HG03460 (cell line): ENCODE measurements around the gene GAS2.
A peak's percentile ranks its signal among the peaks of the same experiment; 100 is the strongest.

Experiments used
- ATAC-seq: cut with Tn5 transposase; IDR thresholded peaks from one replicate; pipeline ENCODE4 v1.9.1; 2021; ENCODE audit not compliant: unreplicated experiment

GAS2 gene

DNA sequence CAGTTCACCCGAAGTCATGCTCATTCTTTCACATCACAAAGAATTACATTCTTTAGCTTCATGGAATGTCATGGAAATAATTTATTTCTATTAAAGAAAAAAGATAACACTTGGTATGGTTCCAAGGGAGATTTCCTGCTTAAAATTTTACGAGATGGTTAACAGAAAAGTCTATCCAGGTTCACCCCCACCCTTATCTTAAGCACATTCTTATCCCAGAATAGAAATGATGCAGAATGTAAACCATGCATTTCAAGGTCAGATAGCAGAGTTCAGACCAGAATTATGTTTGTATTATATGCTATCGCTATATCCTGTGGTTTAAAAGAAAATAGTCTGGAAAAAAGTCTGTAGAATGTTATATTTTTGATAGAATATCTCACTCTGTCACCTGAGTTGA is 58.7 kb downstream of the GAS2 start:
- no peak for ATAC-seq

GRCh38 chr11:22728600-22729389 is 62.4 kb downstream of the GAS2 start:
- no peak for ATAC-seq

DNA sequence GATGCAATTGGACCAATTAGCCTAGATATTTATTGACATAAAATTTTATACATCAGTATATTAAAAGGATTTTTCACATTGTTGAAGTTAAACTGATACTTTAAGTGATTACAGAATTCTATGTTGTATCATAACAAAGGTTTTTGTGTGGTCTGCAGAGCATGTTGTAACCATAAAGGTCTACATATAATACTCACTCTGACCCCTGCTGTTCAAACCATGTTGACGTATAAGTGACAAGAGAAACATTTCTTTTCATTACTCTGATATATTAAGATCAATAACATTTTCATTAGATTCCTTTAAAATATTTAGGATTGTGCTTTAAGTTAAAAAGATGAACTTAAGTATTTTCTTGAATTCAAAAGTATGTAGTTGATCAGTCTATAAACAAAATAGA is 63.9 kb downstream of the GAS2 start:
- ATAC-seq: peak; percentile 54

DNA sequence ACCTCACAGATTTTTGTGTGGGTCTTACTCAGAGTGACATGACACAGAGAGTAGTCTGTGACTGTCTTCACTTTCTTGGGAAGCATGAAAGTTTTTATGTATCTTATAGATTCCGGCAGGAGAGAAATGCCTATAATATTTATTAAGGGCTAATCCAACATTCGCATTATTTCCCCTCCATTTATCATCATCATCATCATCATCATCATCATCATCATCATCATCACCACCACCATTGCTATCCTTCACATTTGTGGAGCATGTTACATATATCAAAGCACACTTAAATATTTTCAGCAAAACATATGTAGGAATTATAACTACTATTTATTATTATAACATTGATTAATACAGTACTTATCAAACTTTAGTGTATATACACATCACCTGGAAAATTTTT is 66.2 kb downstream of the GAS2 start:
- ATAC-seq: no peak

DNA sequence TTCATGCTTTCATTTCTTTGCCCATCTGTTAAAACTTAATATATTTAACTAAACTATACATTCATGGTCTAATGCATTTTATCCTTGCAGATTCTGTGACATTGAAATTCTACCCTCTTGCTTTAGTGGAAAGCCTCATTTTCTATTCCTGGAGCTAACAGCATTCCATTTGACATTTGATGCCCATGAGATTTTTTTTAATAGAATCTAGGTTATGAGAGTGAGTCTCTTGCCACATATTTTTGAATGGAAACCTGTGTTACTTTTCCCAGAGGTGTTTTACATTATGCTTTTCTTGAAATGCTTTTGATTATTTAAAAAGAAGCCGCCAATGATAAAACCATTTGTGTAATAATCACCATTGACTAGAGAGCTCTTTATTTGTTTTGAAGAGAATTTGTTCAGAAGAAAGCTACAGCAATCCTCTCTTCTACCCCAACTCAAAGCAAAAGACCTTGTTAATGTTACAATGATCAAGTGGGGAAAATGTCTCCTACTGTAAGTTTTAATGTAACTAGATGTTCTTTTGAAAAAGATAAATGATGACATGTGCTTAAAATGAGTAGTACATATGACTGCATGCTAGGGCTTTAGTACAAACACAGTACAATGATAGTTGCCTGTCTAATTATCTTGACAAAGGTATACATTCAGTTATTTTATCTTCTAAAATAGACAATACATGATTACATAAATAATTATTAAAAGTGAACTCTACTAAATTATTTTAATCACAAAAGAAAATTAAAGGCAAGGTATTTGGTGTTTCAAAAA is 67.3 kb downstream of the GAS2 start:
- ATAC-seq: no peak

DNA sequence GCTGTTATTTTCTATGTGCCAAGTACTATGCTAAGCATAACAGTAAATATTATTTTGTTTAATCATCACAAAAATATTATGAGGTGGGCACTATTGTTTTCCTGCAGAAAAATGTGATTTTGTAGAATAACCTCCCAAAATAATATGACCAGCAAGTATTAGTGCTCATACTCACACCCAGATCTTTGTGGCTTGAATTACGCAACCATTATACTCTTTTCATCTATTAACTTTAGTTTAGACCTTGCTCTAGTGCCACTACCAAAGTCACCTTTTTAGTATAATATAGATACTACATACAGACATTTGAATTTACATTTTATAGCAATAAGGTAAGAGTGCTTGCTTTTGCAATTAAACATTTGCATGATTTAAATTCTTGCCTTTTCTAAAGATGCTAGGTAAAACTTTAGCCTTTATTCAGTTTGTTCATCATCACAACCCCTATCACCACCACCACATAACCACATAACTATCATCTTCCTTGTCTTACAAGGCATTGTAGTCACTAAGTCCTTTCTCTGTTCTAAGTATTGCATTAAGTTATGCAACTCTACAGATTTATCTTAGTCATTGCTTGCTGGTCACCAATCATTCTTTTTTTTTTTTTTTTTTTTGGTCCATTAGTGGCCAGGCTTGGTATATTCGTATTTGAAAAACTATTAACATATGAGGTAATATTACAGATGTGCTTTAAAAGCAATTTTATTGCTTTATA is 68.4 kb downstream of the GAS2 start:
- no peak for ATAC-seq

DNA sequence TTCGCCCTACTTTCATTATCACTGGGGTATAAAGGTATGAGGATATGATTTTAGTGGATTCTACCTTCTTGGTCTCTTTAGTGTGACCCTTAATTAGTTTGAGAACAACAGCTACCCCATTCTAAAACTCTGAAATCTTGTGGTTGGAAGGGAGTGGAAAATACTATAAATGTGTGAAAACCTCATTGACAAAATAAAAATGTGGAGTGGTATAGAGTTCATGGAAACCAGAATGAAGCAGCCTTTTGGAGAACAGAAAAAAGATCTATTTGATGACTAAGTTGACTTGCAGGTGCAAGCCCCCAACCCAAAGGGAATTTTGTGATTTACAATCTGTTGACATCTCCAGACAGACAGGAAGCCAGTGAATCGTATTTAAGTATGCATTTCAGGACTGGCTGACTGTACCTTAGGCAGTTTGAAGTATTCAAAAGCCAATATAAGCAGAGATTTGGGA is 75.8 kb downstream of the GAS2 start:
- no peak for ATAC-seq

DNA sequence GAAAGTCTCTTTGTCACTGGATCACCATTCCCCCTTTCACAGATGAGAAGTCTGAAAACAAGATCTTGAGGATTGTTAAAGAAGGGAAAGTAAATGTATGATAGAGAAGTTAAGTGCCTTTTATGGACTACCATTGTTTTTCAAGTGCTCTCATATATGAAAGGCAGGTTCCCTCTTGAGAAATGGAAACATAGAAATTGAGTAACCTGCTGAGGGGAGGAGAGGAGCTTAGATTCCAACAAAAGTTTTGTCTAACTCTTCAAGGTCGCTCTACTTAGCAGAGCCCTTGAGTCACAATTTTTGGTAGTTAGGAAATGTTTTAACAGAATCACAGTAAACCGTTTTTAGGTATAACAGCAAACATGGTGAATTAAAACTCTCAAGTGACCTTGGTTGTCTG is 83.1 kb downstream of the GAS2 start:
- no peak for ATAC-seq

GRCh38 chr11:22752908-22753310 is 86.5 kb downstream of the GAS2 start:
- ATAC-seq: no peak

DNA sequence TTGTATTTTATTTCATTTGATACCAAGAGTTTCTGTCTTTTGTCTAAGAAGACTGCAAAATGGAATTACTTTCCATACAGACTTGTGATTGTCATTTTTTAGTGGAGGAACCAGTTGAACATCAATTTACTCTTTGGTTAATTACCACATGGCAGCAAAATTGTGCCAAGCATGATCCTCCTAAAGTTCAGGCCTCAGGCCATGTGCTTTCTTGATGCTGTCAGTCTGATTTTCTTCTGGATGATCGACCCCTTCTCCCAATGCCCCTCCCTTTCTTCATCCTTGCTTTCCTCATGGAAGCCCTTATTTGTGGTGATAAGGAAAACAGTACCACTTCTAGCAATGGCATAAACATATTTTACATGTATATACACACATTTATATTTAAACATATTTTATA is 87.0 kb downstream of the GAS2 start:
- ATAC-seq: no peak

GRCh38 chr11:22761066-22761465 is 94.7 kb downstream of the GAS2 start:
- no peak for ATAC-seq

DNA sequence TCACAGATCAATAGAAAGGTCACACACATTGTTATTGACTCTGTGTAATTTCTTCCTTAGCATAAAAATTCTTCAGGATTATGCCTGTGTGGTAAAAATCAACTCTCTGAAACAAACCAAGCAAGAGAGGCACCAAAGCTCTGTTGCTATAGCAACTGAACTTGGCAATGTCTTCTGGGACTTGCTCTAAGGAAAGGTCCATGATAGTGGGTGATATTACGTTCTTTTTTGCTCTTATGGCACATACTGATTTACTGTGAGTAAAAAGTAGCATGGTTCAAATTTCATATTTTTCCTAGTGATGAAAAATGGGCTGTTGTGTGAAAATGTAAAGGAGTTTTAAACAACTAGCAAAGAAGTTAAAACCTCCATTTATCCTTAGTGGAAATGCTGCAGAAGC is 96.8 kb downstream of the GAS2 start:
- ATAC-seq: no peak

- no peak for ATAC-seq
Observed at GRCh38 chr11:22764735-22765134, 98.3 kb downstream of the GAS2 start.

DNA sequence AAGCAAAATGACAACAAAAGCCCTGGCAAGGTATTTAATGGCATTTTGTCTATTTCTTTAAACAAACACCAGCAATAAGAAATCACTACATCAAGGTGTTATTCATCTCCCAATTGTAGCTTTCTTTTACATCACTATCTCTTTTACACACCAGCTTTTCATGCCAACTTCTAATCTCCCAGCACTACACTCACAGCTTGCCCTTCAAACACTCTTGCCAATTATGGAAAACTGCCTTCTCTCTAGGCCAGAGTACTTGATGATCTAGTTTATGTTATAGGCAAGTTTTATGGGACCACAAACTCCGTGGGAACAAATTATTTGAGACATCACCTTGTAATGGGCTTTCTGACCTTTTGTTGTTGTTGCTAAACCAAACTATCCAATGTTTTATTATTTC is 101.9 kb downstream of the GAS2 start:
- no peak for ATAC-seq

- no peak for ATAC-seq
Observed at GRCh38 chr11:22769081-22769480, 102.7 kb downstream of the GAS2 start.

DNA sequence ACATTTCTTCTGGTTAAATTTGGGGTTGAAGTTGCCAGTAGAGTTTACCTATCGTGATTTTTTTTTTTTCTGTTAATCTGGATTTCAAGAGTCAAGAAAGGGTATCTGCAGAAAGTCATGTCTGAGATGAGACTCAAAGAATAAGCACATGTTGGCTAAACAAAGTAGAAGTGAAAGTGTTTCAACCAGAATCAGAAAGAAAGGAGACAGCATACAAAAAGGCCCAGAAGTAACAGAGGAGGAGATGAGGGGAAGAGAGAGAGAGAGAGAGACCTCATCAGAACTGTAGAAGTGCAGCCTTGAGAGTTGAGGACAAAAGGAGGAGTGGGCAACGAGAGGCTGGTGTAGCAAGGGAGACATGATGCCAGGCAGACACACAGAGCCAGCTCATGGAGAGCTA is 108.3 kb downstream of the GAS2 start:
- peak; percentile 69 for ATAC-seq

- ATAC-seq: no peak
Observed at GRCh38 chr11:22775248-22775647, 108.8 kb downstream of the GAS2 start.

GRCh38 chr11:22778642-22779041 is 112.2 kb downstream of the GAS2 start:
- no peak for ATAC-seq

- no peak for ATAC-seq
Observed at GRCh38 chr11:22779850-22780249, 113.4 kb downstream of the GAS2 start.

DNA sequence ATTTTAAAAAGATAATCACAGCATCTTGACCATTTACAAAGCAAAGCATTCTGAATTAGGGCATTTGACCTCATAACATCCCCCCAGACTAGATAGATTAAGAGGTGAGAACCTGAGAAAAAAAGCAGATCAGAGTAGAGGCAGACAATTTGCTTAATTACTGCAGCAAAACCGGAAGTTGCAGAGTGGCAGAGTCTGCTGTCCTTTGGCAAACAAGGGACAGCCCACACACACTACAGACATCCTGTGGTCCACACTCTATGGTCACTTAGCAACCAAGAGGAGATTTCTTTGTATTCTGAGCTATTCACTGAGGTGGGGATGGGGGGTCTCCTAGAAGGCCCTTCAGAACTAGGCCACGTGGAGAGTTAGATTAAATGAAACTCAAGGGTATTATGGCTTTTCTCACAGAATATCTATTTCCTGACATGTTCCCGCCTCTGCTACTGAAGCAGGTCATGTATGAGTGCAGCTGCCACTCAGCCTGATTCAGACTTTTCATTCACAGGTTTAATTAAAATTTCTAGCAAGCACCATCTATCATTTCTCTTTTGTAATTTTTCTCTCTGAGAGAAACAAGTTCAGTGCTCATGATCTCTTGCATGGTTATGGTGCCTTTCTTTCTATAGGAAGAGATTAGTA is 114.7 kb downstream of the GAS2 start:
- peak; percentile 91 for ATAC-seq

GRCh38 chr11:22785251-22785650 is 118.8 kb downstream of the GAS2 start:
- no peak for ATAC-seq
